ENCODE measurements around the gene ATG13. TPM values are rescaled to one million over a fixed set of nuclear protein-coding genes. Genes with fewer than 3 reads are reported as not detected.
"Not testable (repeated sequence)": the region's sequence is repeated elsewhere in the genome, so short reads cannot be mapped to it uniquely, and the experiment has no call there.

The ATG13 gene
- total RNA-seq, 1 donor from 2014 or later = 57.7 TPM

DNA sequence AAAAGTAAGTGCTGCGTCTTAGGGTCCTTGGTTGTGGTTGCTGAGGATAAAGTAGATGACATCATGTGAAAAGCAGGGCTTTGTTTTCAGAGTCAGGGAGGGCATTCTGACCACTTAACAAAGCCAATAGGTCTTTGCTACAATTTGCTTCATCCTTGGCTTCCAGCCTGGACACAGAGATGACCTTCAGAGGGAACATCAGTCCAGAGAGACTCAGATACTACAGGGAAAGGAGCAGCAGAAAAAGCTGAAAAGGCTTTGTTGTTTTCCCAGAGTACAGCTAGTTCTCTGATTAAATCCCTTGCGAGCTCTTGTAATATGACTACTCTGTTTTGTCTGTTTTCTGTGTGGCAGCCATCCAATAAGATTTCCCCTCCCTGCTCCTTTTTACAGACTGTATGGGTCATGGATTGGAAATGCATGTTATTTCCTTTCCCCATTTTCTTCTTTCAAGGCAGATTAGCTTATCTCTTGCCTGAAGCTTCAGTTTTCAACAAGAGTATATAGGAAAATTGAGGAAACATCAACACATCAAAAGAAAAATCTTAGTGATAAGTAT, 31.9 kb downstream of the ATG13 start:
- peak; percentile 95 for DNase-seq

DNA sequence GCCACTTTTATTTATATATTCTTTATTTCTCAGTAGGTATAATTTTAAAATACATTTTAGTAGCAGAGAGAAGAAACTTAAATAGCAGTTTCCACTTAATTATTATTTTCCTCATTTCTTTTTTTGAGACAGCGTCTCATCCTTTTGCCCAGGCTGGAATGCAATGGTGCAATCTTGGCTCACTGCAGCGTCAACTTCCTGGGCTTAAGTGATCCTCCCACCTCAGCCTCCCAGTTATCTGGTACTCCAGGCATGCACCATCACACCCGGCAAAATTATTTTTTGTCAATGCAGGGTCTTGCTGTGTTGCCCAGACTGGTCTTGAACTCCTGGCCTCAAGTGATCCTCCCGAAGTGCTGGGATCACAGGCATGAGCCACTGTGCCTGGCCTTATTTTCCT, 38.3 kb downstream of the ATG13 start:
- no peak for DNase-seq

DNA sequence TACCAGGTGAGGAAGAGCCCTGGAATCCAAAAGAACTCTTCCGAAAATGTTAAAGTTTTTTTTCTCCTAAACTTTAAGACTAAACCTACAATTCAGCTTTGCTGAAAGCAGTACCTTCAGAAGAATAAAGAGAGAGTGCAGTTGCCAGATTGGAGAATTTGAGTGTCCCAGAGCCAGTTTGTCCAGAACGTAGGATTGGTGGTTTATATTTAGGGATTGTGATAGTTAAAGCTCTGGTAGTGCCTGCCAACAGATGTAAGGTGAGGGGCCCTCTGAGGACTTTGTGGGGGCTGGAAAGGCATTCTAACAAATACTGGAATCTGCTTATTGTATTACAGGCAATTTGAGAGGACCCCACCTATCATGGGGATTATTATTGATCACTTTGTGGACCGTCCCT, 39.8 kb downstream of the ATG13 start:
- DNase-seq = no peak

DNA sequence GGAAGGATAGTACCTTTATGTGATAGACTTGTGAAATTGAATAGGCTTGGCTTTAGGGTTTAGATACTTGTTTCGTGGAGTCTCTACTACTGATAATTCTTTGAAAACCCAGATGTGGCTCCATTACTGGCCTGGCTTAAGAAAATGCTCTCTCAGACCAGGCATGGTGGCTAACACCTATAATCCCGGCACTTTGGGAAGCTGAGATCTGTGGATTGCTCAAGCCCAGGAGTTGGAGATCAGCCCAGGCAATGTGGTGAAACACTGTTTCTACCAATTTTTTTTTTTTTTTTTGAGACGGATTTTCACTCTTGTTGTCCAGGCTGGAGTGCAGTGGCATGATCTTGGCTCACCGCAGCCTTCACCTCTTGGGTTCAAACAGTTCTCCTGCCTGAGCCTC, 40.9 kb downstream of the ATG13 start:
- DNase-seq = no peak

DNA sequence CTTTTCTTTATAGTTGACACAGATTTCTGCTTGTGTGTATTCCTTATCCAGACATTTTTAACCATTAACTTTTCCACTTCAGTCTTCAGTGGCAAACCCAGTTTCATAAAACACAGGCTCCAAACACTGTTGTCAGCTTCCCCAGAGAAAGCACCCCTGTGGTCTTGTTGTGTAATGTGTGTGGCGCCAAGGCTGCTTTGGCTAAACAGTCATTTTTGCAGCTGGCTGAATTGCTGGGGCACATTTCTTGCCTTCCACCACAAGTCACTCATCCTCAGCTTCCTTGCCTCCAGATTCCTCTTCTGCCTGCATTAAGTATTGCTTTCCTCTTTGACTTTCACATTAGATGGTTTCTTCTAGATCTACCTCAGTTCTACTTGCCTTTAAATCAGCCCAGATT, 42.6 kb downstream of the ATG13 start:
- no peak for DNase-seq

DNA sequence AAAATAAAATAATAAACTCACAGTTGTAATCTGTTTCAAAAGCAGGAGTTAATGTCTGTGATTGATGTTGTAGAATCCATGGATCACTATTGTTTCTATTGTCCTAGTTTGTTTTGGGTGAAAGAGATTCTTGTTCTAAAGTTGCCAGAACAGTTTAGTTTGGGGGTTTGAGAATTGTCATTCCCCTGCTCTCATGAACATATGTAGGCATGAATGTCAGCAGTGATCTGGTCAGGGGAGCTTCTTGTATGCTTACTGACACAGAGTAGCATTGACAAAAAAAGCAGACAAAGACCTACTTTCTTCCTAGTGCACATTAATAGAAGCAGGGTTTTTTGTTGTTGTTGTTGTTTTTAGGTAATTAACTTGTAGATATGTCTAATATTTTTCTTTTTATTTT, 44.5 kb downstream of the ATG13 start:
- DNase-seq = no peak

DNA sequence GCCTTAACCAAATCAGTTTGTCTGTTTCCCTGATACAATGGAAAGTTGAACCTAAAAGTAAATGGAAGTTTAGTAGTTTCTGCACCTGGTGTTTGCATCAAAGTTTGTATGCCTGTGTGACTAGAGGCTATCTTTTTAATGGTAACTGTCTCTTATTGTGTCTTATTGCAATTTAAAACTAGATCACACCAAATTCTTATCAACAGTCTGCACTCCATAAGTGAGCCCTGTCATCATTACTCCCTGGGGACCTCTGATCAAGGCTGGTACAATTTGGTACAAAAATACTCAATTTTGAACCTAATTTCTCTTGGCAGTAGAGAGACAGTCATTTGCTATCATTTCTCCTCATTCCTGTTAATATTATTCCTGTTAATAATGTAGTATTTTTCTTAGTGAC, 45.0 kb downstream of the ATG13 start:
- DNase-seq = no peak

DNA sequence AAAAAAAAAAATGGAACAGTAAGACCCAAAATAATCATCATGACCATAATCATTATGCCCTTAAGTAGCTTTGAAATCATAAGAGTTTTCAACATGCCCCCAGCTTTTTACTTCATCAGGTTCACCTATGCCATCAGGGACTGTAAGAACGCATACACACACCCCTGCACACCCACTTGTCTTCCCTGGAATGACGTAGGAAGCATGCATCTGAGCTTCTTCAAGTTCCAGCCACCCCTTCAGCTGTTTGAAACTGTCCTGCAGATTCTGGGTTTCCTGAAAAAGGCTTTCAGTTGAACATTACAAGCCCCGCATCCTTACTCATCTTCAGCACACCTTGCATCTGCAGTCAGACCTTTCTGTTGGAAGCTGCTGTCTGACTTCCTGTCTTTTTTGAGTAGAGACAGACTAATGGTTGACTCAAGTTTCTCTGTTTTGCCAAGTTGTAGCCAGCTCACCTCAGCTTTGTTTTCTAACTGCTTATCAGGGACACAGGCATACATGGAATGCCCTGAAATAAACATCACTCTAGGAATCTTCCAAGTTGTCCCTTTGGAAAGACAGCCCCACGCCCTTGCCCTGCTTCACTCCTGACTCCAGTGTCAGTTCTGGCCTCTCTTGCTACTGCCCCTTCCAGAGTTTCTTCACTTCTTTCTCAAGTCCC, 46.1 kb downstream of the ATG13 start:
- no peak for DNase-seq

DNA sequence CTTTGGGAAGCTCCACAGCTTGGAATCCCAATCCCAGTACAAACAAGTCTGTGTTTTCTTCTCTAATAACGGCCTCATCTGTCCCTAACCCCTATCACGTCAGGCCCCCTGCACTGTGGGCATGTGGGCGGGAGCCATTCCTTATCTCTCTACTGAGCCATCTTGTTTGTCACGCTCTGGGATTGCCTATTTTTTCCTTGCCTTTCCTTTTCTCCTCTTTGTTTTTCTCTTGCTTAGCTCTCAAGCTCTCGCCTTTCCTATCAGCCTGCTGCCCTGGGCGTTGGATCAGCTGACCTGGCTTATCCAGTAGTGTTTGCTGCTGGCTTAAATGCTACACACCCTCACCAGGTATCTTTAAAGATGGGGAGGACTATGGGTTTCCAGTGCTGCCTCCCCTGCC, 47.3 kb downstream of the ATG13 start:
- no peak for DNase-seq

DNA sequence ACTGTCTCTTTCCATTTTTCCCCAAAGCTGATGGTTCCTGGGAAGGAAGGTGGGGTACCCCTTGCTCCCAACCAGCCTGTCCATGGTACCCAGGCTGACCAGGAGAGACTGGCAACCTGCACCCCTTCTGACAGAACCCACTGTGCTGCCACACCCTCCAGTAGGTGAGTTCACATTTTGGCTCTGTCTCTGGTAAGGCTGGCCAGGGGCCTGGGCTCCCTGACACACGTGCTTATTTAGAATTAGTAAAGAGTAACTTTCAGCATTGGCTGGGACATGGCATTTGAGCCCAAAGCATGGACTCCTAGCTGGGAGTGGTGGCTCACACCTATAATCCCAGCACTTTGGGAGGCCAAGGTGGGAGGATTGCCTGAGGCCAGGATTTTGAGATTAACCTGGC, 48.0 kb downstream of the ATG13 start:
- no peak for DNase-seq

DNA sequence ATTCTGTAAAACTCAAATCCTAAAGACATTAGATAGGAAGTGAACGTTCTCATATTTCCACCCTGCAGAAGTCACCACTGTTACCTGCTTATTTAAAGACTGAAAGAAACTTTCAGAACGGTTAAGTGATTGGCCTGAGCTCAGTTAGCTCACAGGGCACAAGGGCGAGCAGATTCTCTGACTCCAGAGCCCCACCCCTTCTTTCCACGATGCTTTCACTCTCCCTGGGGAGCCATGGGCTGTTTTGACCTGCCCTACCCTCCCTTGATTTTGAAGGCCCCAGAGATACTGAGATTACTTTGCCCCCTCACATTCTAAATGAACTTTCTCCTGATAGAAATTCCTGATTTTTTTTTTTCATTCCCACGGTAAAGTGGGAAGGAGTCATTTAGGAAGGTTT, 49.2 kb downstream of the ATG13 start:
- no peak for DNase-seq

DNA sequence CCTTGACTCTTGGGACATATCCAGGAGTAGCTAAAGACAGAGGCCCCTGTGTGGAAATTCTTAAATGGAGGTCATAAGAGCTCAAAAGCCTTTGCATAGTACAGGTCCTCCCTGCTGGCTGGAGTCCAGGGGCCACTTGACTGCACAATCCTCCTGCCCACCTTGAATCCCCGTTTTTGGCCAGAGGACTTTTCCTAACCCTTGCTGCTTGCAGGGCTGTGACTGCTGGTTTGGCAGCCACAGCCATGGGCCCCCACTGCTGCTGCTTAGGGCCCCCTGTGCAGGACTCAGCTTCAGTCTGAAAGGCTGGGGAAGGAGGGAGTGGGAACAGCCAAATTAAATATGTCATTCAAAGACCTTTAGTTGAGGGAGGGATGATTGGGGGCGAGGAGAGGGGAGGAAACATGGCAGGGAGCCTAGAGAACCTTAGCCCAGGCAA, 49.7 kb downstream of the ATG13 start:
- DNase-seq = no peak

DNA sequence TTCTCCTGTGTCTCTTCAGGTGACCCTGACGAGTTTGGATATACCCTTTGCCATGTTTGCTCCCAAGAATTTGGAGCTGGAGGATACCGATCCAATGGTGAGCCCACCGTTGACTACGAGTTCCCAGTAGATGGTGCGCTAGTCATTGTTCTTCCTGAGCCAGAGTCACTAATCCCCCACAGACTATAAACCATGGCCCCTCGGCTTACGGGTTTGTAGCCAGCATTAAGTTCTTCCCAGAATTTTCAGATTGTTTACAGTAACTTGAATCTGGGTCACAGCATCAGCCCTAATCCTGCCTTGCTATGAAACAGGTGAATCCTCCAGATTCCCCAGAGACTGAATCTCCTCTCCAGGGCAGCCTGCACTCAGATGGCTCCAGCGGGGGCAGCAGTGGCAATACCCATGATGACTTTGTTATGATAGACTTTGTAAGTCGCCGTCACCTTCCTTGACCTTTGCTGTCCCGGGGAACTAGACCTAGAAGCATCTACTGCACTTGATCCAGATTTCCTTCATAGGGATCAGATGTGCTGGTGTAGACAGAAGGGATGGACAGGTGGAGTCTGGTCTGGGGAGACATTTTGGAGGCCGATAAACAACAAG, 51.2 kb downstream of the ATG13 start:
- no peak for DNase-seq

DNA sequence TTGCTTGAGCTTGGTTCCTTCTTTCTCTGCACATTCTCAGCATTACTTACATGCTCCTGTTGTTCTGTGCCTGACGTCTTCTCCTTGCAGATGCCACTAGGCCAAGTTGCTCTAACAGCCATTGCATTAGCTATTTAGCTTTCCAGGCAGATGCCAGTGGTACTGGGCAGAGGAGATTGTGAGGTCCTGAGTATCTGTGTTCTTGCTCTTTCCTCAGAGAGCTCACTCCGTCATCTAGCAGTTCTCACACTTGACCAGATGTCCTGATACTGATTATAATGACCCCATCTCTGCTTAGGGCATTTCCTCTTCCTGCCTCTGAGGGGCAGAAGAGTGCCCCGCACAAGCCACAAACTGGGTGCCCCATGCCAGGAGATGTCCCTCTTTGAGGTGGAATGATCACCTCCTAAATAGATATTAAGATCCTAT, 52.4 kb downstream of the ATG13 start:
- DNase-seq = no peak

DNA sequence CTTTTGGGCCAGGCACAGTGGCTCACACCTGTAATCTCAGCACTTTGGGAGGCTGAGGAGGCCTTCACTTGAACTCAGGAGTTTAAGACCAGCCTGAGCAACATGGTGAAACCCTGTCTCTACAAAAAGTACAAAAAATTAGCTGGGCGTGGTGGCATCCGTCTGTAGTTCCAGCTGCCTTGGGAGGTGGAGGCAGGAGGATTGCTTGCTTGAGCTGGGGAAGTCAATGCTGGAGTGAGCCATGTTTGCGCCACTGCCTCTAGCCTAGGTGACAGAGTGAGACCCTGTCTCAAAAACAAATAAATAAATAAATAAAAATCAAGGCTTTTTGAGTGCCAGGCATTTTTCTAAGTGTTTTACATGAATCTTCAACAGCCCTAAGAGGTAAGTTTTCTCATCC, 53.2 kb downstream of the ATG13 start:
- DNase-seq = not testable (repeated sequence)

DNA sequence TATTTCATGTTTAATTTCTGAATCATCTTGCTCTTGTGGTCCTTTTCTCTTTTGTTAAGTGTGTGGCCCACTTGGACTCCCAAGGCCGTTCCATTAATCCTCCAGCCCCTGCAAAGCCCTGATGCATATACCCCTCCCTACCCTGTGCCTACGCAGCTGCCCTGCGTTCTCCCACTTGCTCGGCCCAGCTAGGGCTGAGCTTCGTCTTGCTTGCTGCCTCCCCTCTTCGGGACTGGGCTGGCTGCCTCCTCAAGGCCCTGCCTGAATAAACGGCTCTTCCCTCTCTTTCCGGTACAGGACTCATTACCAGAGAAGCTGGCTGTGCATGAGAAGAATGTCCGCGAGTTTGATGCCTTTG, 54.6 kb downstream of the ATG13 start:
- DNase-seq = no peak

DNA sequence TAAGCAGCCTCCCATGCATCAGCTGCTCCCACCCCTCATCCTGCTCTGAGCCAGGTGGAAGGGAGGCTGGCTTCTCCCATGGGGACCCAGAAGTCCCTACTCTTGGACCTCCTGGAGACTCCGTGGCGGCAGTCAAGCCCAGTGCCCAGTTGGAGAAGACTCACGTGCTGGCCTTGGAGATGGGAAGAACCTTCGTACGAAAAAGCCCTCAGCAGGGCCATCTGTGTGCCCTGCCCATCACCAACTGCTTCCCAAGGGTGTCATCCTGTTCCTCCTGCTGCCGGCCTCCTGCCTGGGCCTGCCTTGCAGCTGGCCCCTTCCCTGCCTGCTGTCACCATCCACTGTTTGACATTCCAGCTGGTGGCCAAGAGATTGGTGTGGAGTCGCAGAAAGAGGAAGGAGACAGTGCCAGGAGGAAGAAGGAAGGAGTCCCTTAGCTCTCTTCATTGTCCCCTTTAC, 55.1 kb downstream of the ATG13 start:
- DNase-seq = no peak

DNA sequence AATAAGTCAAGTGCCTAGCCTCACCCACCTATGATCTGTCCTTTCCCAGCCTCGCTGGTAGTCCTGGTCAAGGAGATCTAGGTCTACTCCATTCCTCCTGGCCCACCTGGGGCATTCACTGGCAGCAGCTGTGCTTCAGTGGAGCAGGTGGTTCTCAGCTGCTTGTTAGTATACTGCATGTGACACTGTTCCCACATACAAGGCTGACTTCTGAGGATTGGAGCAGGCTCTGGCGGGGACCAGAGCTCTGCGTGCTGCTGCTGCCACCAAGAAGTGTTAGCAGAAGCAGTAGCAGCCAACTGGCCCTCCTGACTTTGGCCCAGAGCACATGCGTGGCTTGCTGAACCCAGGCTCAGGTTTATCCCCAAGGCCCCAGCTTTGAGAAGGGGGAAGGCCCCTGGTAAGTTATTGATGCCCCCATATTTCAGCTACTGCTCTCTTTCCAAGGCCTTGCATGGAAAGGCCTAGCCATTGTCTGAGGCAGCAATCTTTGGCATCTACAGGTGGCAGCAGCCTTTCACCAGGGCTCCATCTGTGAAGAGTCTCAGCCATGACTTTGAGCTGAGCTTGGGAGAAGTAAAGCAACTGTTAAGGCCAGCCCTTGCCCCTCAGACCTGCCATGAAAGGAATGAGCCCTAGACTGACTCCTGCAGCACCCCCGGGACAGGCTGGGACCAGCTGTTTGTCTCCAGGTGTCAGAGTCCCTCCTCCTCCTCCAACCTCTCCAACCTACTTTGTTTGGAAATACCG, 56.5 kb downstream of the ATG13 start:
- DNase-seq = no peak

DNA sequence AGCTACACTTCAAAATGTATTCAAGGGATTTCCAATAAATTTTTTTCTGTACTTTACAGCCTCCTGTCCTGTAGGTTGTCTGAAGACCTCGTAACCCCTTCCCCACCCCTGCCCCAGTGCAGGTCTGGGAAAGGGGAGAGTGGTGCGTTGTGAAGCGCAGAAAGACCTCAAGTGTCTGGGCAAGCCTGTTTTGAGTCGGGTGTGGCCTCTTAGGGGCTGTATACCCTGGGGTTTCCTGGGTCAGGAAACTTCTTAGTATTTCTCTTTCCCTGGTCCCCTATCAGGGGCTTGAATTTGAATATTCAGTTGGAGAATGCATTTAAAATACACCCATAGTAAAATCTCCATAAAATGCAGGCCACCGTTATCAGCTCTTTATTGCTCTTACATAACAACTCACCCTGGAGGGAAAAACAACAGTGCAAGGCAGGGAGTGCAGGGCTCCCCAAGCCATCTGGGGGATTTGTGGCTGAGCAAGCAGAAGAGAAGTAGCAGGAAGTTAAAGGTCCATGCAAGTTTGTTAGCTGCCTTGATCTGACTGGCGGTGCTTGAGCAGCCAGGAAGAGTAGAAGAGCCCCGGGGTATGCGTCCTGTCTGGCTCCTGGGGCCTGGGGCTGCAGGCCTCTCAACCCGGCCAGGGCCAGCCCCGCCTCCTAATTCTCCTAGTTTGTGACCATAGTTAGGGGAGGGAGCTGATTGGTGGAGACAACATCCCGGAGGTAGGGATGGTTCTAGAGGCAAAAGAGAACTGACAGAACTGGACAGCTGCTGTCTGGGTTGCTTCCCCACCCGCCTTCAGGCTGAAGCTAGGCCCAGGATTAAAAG, 57.3 kb downstream of the ATG13 start:
- no peak for DNase-seq

DNA sequence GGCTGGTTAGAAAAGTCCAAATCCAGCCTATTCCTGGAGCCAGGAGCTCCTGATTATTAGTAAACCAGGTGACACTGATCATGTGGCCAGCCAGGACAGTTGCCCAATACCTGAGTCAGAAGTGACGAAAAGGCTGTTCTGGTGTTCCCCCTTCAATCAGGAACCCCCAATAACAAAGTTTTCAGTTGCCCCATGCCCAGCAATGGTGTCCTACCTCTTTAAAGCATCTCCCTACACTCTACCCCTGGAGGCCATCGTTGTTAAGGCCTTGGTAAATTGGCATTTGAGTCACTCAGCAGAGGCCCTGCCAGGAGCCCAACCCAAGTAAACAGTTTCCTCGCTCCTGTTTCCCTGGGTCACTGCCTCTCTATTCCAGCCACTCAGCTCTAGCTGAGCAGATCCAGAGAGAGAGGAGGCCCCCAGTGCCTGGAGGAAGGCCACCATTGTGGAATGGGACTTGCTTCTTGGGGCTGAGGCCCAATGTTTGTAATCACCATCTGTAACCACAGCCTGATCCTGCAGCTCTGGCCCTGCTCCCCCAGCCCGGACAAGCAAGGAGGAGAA, 58.0 kb downstream of the ATG13 start:
- DNase-seq = no peak

DNA sequence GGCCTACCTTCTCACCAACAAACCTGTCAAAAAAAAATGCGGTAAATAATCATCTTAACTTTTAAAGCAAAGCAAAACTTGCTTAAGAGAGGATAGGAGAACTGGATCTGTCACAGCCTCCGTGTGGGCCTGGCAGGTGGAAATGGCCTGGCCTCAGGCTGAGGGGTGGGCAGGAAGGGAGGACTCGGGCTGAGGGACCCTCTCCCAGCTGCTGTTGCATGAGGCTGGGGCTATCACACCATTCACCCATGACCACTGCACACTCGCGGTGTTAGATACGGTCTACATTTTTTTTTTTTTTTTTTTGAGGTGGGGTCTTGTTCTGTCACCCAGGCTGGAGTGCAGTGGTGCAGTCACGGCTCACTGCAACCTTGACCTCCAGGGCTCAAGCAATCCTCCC, 58.6 kb downstream of the ATG13 start:
- DNase-seq = no peak

DNA sequence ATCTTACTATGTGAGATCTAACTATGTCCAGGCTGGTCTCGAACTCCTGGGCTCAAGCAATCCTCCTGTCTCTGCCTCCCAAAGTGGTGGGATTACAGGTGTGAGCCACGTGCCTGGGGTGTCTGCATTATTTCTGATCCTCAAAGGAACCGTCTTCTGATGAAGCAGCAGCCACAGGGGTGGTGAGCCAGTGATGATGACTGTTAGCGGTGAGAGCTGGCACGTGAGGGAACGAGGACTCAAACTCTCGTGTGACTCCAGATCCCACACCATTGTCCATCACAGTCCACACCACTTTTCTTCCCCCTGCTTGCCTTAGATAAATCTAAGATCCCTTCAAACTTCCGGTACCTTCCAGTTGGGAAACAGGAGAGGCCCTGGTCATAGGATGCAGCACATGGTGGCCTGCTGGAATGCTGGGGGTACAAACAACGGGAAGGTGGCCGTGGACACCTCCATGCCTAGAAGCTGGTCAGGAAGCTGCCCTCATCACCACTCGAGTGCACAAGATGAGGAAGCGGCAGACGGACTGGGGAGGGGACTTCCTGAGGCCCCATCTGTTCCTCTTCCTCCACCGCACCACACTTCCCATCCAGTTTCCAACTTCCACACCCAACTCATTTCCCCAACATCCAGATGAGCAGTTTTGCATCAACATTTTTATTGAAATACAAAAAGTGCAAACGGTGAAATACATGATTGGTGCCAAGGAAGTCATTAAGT, 59.2 kb downstream of the ATG13 start:
- no peak for DNase-seq

All from dermis blood vessel endothelial cell (primary cell).